HCT116 (cell line): ENCODE data around the gene SNIP1. TPM values are rescaled to one million over a fixed set of nuclear protein-coding genes. Genes with fewer than 3 reads are reported as not detected.

Experiments
- ATAC-seq: fragments of 200-7000 bp; cut with Tn5 transposase; 2 replicates; pipeline ENCODE4 v1.9.1; 2020; ENCODE audit warnings: mild to moderate bottlenecking, moderate library complexity
- BruUV-seq: library from RNA; stranded (reverse); fragments of 400-500 nt; replicated peaks from 2 replicates; lab custom pipeline; 2021; lab: Mats Ljungman, UMichigan
- CTCF ChIA-PET: fragments of 300-600 bp; sonication (Branson Sonifier 250); formaldehyde crosslinking; loops from one replicate; lab custom pipeline; 2021; ENCODE audit warnings: antibody characterized with exemption; lab: Charles Lee
- POLR2A ChIA-PET: fragments of 300-600, 350-600 bp; sonication (Branson Sonifier 250); formaldehyde crosslinking; loops from one replicate; lab custom pipeline; 2021; ENCODE audit warnings: antibody characterized with exemption; lab: Charles Lee
- RAD21 ChIA-PET, 2 experiments: fragments of 300-600 bp; sonication (Branson Sonifier 250); formaldehyde crosslinking; loops; one replicate each; lab custom pipeline; 2023; ENCODE audit warnings: low total read pairs in 2 of 2; ENCODE audit not compliant: uncharacterized antibody in 2 of 2, unreplicated experiment in 2 of 2, low non-redundant PET in 1 of 2; lab: Charles Lee
- DNase-seq: peaks from one replicate; pipeline ENCODE4 v3.0.0-alpha.2; 2010; ENCODE audit warnings: low read depth, low spot score
- H2AFZ ChIP-seq: fragments of 200-600 bp; shearing (Covaris generic), sonication (generic); 2 replicates; pipeline ENCODE4 v1.6.1; 2017; ENCODE audit warnings: low read depth, mixed run types, mixed read lengths, antibody characterized with exemption, low read length; ENCODE audit not compliant: poor library complexity, severe bottlenecking
- H3K27ac ChIP-seq: 2 replicates; pipeline ENCODE4 v1.5.1; 2012; ENCODE audit warnings: low read depth, low read length
- H3K27me3 ChIP-seq: fragments of 200-600 bp; sonication (generic); 2 replicates; pipeline ENCODE4 v1.6.1; 2016; ENCODE audit warnings: mixed run types, low read length, mixed read lengths; ENCODE audit not compliant: insufficient read depth
- H3K36me3 ChIP-seq, 2 experiments: fragments of 200-500 bp in 1 of 2; fragments of 200-600 bp in 1 of 2; sonication (Bioruptor generic) in 1 of 2; sonication (generic) in 1 of 2; 2 replicates each; pipeline versions ENCODE4 v1.5.1 to v1.6.1; 2014 to 2016; ENCODE audit warnings: low read length in 2 of 2, inconsistent platforms in 1 of 2, mixed read lengths in 1 of 2, mixed run types in 1 of 2; ENCODE audit not compliant: insufficient read depth in 2 of 2, control insufficient read depth in 1 of 2
- H3K4me1 ChIP-seq, 2 experiments: fragments of 200-600 bp in 1 of 2; sonication (generic) in 1 of 2; 2 replicates each; pipeline versions ENCODE4 v1.5.1 to v1.6.1; 2012 to 2017; ENCODE audit warnings: low read length in 2 of 2, inconsistent platforms in 1 of 2, mild to moderate bottlenecking in 1 of 2, mixed read lengths in 1 of 2, mixed run types in 1 of 2, moderate library complexity in 1 of 2; ENCODE audit not compliant: insufficient read depth in 2 of 2, control insufficient read depth in 1 of 2
- H3K4me2 ChIP-seq: fragments of 200-600 bp; sonication (generic); 2 replicates; pipeline ENCODE4 v1.6.1; 2017; ENCODE audit warnings: mixed run types, low read length, mixed read lengths
- H3K4me3 ChIP-seq, 2 experiments: fragments of 200-600 bp in 1 of 2; sonication (generic) in 1 of 2; replicated peaks in 1 of 2; 2 replicates each; pipeline ENCODE4 v1.5.1; 2011 to 2016; ENCODE audit warnings: low read length in 2 of 2, control low read depth in 1 of 2, low read depth in 1 of 2, mild to moderate bottlenecking in 1 of 2, mixed read lengths in 1 of 2, mixed run types in 1 of 2
- H3K79me2 ChIP-seq: fragments of 200-600 bp; sonication (generic); 2 replicates; pipeline ENCODE4 v1.6.1; 2017; ENCODE audit warnings: mild to moderate bottlenecking, mixed run types, low read length, moderate library complexity, mixed read lengths; ENCODE audit not compliant: insufficient read depth
- H3K9ac ChIP-seq: fragments of 200-600 bp; sonication (generic); 2 replicates; pipeline ENCODE4 v1.6.1; 2016; ENCODE audit warnings: low read length, mixed read lengths
- H3K9me2 ChIP-seq: fragments of 200-600 bp; sonication (generic), shearing (Covaris generic); 2 replicates; pipeline ENCODE4 v1.6.1; 2017; ENCODE audit warnings: mixed run types, mild to moderate bottlenecking, moderate library complexity; ENCODE audit not compliant: insufficient read depth
- H3K9me3 ChIP-seq, 2 experiments: fragments of 200-500 bp in 1 of 2; fragments of 200-600 bp in 1 of 2; sonication (Bioruptor generic) in 1 of 2; sonication (generic) in 1 of 2; 2 replicates each; pipeline ENCODE4 v1.6.1; 2014 to 2017; ENCODE audit warnings: low read length in 2 of 2, mixed read lengths in 2 of 2, inconsistent platforms in 1 of 2, low read depth in 1 of 2, mild to moderate bottlenecking in 1 of 2, mixed run types in 1 of 2, moderate library complexity in 1 of 2; ENCODE audit not compliant: control insufficient read depth in 1 of 2, insufficient read depth in 1 of 2
- H4K20me1 ChIP-seq: fragments of 200-600 bp; sonication (generic), shearing (Covaris generic); 2 replicates; pipeline ENCODE4 v1.6.1; 2017; ENCODE audit warnings: mixed run types, mild to moderate bottlenecking, moderate library complexity; ENCODE audit not compliant: insufficient read depth
- CBX3 ChIP-seq: IDR thresholded peaks from 2 replicates; pipeline ENCODE4 v1.6.1; 2012; ENCODE audit warnings: low read depth
- CEBPB ChIP-seq: IDR thresholded peaks from 2 replicates; pipeline ENCODE4 v1.6.1; 2012; ENCODE audit warnings: low read depth
- EGR1 ChIP-seq: IDR thresholded peaks from 2 replicates; pipeline ENCODE4 v1.6.1; 2012; ENCODE audit warnings: low read depth
- ELF1 ChIP-seq: IDR thresholded peaks from 2 replicates; pipeline ENCODE4 v1.6.1; 2012; ENCODE audit warnings: low read depth, borderline replicate concordance
- EZH2 ChIP-seq: fragments of 200-600 bp; sonication (generic); IDR thresholded peaks from 2 replicates; pipeline ENCODE4 v1.6.1; 2017; ENCODE audit warnings: antibody characterized with exemption, mixed run types
- EZH2phosphoT487 ChIP-seq: fragments of 200-600 bp; IDR thresholded peaks from 2 replicates; pipeline ENCODE4 v1.6.1; 2018; ENCODE audit warnings: antibody characterized with exemption, borderline replicate concordance
- FOSL1 ChIP-seq: IDR thresholded peaks from 2 replicates; pipeline ENCODE4 v1.6.1; 2012; ENCODE audit warnings: low read depth
- JUND ChIP-seq: IDR thresholded peaks from 2 replicates; pipeline ENCODE4 v1.6.1; 2012
- POLR2A ChIP-seq: IDR thresholded peaks from 2 replicates; pipeline ENCODE4 v1.7.0; 2011; ENCODE audit warnings: borderline replicate concordance; ENCODE audit not compliant: insufficient read depth, insufficient read length; ENCODE audit errors: extremely low read depth
- POLR2AphosphoS5 ChIP-seq: IDR thresholded peaks from 2 replicates; pipeline ENCODE4 v1.6.1; 2011; ENCODE audit warnings: mild to moderate bottlenecking, low read depth, low read length, moderate library complexity
- RAD21 ChIP-seq: IDR thresholded peaks from 2 replicates; pipeline ENCODE4 v1.6.1; 2012; ENCODE audit warnings: low read depth, mild to moderate bottlenecking
- SIN3A ChIP-seq: IDR thresholded peaks from 2 replicates; pipeline ENCODE4 v1.6.1; 2012; ENCODE audit warnings: low read depth
- SP1 ChIP-seq: IDR thresholded peaks from 2 replicates; pipeline ENCODE4 v1.6.1; 2012; ENCODE audit warnings: low read depth
- SRF ChIP-seq: IDR thresholded peaks from 2 replicates; pipeline ENCODE4 v1.6.1; 2012; ENCODE audit warnings: low read depth
- TCF7L2 ChIP-seq: IDR thresholded peaks from 2 replicates; pipeline ENCODE4 v1.7.0; 2011; ENCODE audit warnings: borderline replicate concordance, inconsistent platforms; ENCODE audit not compliant: insufficient read depth, insufficient read length; ENCODE audit errors: extremely low read depth
- YY1 ChIP-seq: IDR thresholded peaks from 2 replicates; pipeline ENCODE4 v1.6.1; 2011; ENCODE audit warnings: low read length, low read depth, moderate library complexity, mild to moderate bottlenecking; ENCODE audit not compliant: insufficient replicate concordance; ENCODE audit errors: extremely low read depth
- ZNF274 ChIP-seq: fragments of 200-500 bp; sonication (Bioruptor generic); IDR thresholded peaks from 2 replicates; pipeline ENCODE4 v1.6.1; 2014; ENCODE audit warnings: mild to moderate bottlenecking, low read depth, low read length, inconsistent platforms
- intact Hi-C: fragments of 100-400 bp; cut with micrococcal nuclease; formaldehyde crosslinking; loops from 2 replicates; pipeline ENCODE4 v1.10.0; 2022
- total RNA-seq: library from RNA; stranded (reverse); gene quantifications from one replicate; pipeline ENCODE4 v1.2.1, GENCODE V29; 2021; ENCODE audit not compliant: unreplicated experiment
- TF ChIP-seq, protein P1 (sequence below): IDR thresholded peaks from 2 replicates; pipeline ENCODE4 v1.6.1; 2012; ENCODE audit warnings: low read depth
- TF ChIP-seq, protein P2 (sequence below): IDR thresholded peaks from 2 replicates; pipeline ENCODE4 v1.6.1; 2012
- TF ChIP-seq, protein P3 (sequence below): IDR thresholded peaks from 2 replicates; pipeline ENCODE4 v1.6.1; 2012
- TF ChIP-seq, protein P4 (sequence below), 3 experiments: fragments of 200-600 bp in 1 of 3; sonication (generic) in 1 of 3; IDR thresholded peaks in 2 of 3; conservative IDR thresholded peaks in 1 of 3; 2 replicates each; pipeline ENCODE4 v1.5.1; 2012 to 2017; ENCODE audit warnings: low read depth in 2 of 3, low read length in 2 of 3, antibody characterized with exemption in 1 of 3, borderline replicate concordance in 1 of 3, control low read depth in 1 of 3, mild to moderate bottlenecking in 1 of 3, mixed read lengths in 1 of 3, mixed run types in 1 of 3, moderate library complexity in 1 of 3; ENCODE audit not compliant: insufficient read depth in 1 of 3

SNIP1 gene
- total RNA-seq, 1 experiment from 2014 or later, result 18.8 TPM

DNA sequence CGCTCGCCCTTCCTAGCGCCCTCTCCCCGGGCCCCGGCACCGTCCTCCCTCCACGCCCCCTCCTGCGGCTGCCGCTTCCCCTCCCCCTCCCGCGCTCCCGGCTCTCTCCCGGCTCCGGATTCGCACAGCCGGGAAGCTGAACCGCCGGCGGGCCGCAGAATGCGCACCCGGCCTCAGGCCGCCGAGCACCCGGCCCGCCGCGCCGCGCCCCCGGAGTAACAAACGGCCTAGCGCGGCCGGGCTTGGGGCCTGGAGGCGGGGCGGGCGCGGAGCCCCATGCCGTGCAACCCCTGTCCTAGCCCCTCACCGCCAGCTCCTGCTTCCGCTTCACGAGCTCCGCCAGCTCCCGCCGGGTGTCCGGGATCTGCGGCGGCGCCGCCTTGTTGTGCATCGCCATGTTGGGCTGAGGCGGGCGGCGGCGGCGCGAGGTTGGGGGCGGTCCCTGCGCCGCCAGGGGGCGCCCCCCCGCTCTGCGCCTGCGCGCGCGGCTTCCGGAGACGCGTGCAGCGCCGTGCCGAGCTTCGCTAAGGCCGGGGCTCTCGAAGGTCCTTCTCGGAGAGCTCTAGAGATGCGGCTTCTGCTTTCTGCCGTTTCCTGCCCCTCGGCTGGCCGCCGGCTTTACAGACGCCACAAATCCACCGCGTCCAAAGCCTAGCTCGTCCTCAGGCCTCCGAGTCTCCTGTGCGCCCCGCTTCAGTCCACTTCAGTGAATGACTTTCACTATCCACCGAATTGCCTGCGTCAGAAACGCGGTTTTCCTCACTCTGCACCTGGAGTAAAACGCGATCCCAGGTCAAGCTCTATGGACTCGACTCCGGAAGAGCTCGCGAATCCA lies 39.5 kb downstream of the SNIP1 start, which contains the start of gene MEAF6:
MEAF6 (minus strand) TSS at position 417 of the 835 bp plus-strand sequence; CDS start at position 397, 20 bp downstream.
- peak; percentile 96 for ATAC-seq
- ChIA-PET CTCF (interaction anchor here (0.7 to 1.8 kb wide), 10 partner anchors 8 to 176 kb away, joined by 3 to 10 read pairs (median 5); partner anchors contain the start of gene SNIP1), POLR2A (interaction anchor here (1.0 kb wide), 1 partner anchor 41 kb away, joined by 3 read pairs; no protein-coding TSS in a partner anchor), RAD21 (interaction anchor here (0.6 kb wide), 3 partner anchors 10 to 353 kb away, joined by 3 to 4 read pairs (median 4); no protein-coding TSS in a partner anchor)
- H3K4me3 ChIP-seq, result peak within 1 kb of the TSS; percentile 72 to 82
- H3K9ac ChIP-seq, result peak within 1 kb of the TSS; percentile 70
- no peaks in the 10 kb centered on the region for H3K9me3 ChIP-seq
- no peaks in the 10 kb centered on the region for H3K27me3 ChIP-seq
- H3K36me3 ChIP-seq, result peaks cover 12 to 16% of the 10 kb centered on the region in 2 experiments
- peaks cover 10 to 19% of the 10 kb centered on the region in 2 experiments; a peak in 3 of 4 replicates for H3K4me1 ChIP-seq
- H3K79me2 ChIP-seq, result peaks cover 23% of the 10 kb centered on the region
- peak within 1 kb of the TSS; percentile 71 for H3K27ac ChIP-seq
- DNase-seq, result peak; percentile 36
- no peaks in the 10 kb centered on the region for H4K20me1 ChIP-seq
- peak within 1 kb of the TSS; percentile 85 for H3K4me2 ChIP-seq
- no peak within 1 kb of the TSS for H2AFZ ChIP-seq
- no TSS peak for BruUV-seq
- intact Hi-C loops, result no loop called here
- H3K9me2 ChIP-seq, result no peaks in the 10 kb centered on the region
- TF ChIP-seq POLR2A, result peak; percentile 83
- no peak for TF ChIP-seq EZH2
- TF ChIP-seq, protein P1, sequence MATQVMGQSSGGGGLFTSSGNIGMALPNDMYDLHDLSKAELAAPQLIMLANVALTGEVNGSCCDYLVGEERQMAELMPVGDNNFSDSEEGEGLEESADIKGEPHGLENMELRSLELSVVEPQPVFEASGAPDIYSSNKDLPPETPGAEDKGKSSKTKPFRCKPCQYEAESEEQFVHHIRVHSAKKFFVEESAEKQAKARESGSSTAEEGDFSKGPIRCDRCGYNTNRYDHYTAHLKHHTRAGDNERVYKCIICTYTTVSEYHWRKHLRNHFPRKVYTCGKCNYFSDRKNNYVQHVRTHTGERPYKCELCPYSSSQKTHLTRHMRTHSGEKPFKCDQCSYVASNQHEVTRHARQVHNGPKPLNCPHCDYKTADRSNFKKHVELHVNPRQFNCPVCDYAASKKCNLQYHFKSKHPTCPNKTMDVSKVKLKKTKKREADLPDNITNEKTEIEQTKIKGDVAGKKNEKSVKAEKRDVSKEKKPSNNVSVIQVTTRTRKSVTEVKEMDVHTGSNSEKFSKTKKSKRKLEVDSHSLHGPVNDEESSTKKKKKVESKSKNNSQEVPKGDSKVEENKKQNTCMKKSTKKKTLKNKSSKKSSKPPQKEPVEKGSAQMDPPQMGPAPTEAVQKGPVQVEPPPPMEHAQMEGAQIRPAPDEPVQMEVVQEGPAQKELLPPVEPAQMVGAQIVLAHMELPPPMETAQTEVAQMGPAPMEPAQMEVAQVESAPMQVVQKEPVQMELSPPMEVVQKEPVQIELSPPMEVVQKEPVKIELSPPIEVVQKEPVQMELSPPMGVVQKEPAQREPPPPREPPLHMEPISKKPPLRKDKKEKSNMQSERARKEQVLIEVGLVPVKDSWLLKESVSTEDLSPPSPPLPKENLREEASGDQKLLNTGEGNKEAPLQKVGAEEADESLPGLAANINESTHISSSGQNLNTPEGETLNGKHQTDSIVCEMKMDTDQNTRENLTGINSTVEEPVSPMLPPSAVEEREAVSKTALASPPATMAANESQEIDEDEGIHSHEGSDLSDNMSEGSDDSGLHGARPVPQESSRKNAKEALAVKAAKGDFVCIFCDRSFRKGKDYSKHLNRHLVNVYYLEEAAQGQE, result no peak
- TF ChIP-seq RAD21, result 0 out of 2 replicates have a peak, but pooled peaks have one; percentile 8
- TF ChIP-seq JUND, result no peak
- TF ChIP-seq SP1, result no peak
- TF ChIP-seq, protein P2, sequence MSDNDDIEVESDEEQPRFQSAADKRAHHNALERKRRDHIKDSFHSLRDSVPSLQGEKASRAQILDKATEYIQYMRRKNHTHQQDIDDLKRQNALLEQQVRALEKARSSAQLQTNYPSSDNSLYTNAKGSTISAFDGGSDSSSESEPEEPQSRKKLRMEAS, result peak; percentile 95
- TF ChIP-seq EGR1, result no peak
- peak; percentile 91 for TF ChIP-seq CBX3
- peak; percentile 85 for TF ChIP-seq YY1
- no peak for TF ChIP-seq ZNF274
- TF ChIP-seq ELF1, result no peak
- peak; percentile 89 for TF ChIP-seq POLR2AphosphoS5
- no peak for TF ChIP-seq FOSL1
- TF ChIP-seq, protein P3, sequence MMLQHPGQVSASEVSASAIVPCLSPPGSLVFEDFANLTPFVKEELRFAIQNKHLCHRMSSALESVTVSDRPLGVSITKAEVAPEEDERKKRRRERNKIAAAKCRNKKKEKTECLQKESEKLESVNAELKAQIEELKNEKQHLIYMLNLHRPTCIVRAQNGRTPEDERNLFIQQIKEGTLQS, result no peak
- TF ChIP-seq SRF, result no peak
- TF ChIP-seq EZH2phosphoT487, result no peak
- TF ChIP-seq, protein P4, sequence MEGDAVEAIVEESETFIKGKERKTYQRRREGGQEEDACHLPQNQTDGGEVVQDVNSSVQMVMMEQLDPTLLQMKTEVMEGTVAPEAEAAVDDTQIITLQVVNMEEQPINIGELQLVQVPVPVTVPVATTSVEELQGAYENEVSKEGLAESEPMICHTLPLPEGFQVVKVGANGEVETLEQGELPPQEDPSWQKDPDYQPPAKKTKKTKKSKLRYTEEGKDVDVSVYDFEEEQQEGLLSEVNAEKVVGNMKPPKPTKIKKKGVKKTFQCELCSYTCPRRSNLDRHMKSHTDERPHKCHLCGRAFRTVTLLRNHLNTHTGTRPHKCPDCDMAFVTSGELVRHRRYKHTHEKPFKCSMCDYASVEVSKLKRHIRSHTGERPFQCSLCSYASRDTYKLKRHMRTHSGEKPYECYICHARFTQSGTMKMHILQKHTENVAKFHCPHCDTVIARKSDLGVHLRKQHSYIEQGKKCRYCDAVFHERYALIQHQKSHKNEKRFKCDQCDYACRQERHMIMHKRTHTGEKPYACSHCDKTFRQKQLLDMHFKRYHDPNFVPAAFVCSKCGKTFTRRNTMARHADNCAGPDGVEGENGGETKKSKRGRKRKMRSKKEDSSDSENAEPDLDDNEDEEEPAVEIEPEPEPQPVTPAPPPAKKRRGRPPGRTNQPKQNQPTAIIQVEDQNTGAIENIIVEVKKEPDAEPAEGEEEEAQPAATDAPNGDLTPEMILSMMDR (IDR thresholded peaks at IDR 0.05 in 2 of 3, conservative IDR thresholded peaks at IDR 0.05 in 1 of 3; ENCODE audit: borderline replicate concordance in 1 of 3, insufficient read depth in 1 of 3, low read depth in 2 of 3, low read length in 2 of 3), result peak in 2 of 3 experiments; percentile 42 to 61; a peak in 3 of 6 replicates
- TF ChIP-seq CEBPB, result no peak
- TF ChIP-seq TCF7L2, result peak; percentile 87
- TF ChIP-seq SIN3A, result no peak; the same call in 1 of the 2 replicates
